OCI-LY7 (cell line): ENCODE measurements around the gene FASLG. TPM values are rescaled to one million over a fixed set of nuclear protein-coding genes. Genes with fewer than 3 reads are reported as not detected.

Experiments used
- BruUV-seq: library from RNA; stranded (reverse); fragments of 400-500 nt; replicated peaks from 2 replicates; lab custom pipeline; 2021; lab: Mats Ljungman, UMichigan
- CTCF ChIA-PET: fragments of 300-600 bp; sonication (Branson Sonifier 250); formaldehyde crosslinking; loops from one replicate; lab custom pipeline; 2022; ENCODE audit warnings: antibody characterized with exemption; ENCODE audit not compliant: unreplicated experiment; lab: Charles Lee
- POLR2A ChIA-PET: fragments of 300-600 bp; sonication (Branson Sonifier 250); formaldehyde crosslinking; loops from one replicate; lab custom pipeline; 2022; ENCODE audit warnings: antibody characterized with exemption; lab: Charles Lee
- DNase-seq: peaks from one replicate; pipeline ENCODE4 v3.0.0-alpha.2; 2015; ENCODE audit warnings: low spot score
- H2AFZ ChIP-seq: fragments of 200-600 bp; sonication (generic), shearing (Covaris generic); 2 replicates; pipeline ENCODE4 v1.6.1; 2014; ENCODE audit warnings: mild to moderate bottlenecking, antibody characterized with exemption, low read length, moderate library complexity
- H3K27ac ChIP-seq: fragments of 200-600 bp; sonication (generic); 2 replicates; pipeline ENCODE4 v1.5.1; 2014; ENCODE audit warnings: mixed run types, low read depth, mild to moderate bottlenecking, moderate library complexity, low read length, inconsistent platforms; ENCODE audit not compliant: poor library complexity, severe bottlenecking
- H3K36me3 ChIP-seq: fragments of 200-600 bp; sonication (generic); 2 replicates; pipeline ENCODE4 v1.6.1; 2014; ENCODE audit warnings: mild to moderate bottlenecking, antibody characterized with exemption, low read length, moderate library complexity, mixed read lengths; ENCODE audit not compliant: insufficient read depth
- H3K4me1 ChIP-seq: fragments of 200-600 bp; sonication (generic); 2 replicates; pipeline ENCODE4 v1.5.1; 2014; ENCODE audit warnings: mild to moderate bottlenecking, low read length; ENCODE audit not compliant: insufficient read depth, poor library complexity, severe bottlenecking
- H3K4me2 ChIP-seq: fragments of 200-600 bp; sonication (generic); 2 replicates; pipeline ENCODE4 v1.6.1; 2014; ENCODE audit warnings: mild to moderate bottlenecking, low read length
- H3K4me3 ChIP-seq: fragments of 200-600 bp; sonication (generic); 2 replicates; pipeline ENCODE4 v1.5.1; 2014; ENCODE audit warnings: mild to moderate bottlenecking, low read depth, low read length; ENCODE audit not compliant: poor library complexity, severe bottlenecking
- H3K79me2 ChIP-seq: fragments of 200-600 bp; sonication (generic); 2 replicates; pipeline ENCODE4 v1.6.1; 2016; ENCODE audit warnings: low read depth, mild to moderate bottlenecking, low read length, moderate library complexity, mixed read lengths; ENCODE audit not compliant: insufficient read depth
- H3K9me2 ChIP-seq: fragments of 200-600 bp; sonication (generic); 2 replicates; pipeline ENCODE4 v1.6.1; 2016; ENCODE audit warnings: mild to moderate bottlenecking, low read length, mixed read lengths; ENCODE audit not compliant: insufficient read depth
- H3K9me3 ChIP-seq: fragments of 200-600 bp; sonication (generic); 2 replicates; pipeline ENCODE4 v1.6.1; 2014; ENCODE audit warnings: mild to moderate bottlenecking, mixed run types, low read length, mixed read lengths
- H4K20me1 ChIP-seq: fragments of 200-600 bp; sonication (generic); 2 replicates; pipeline ENCODE4 v1.6.1; 2014; ENCODE audit warnings: mild to moderate bottlenecking, antibody characterized with exemption, low read length, moderate library complexity, mixed read lengths; ENCODE audit not compliant: insufficient read depth
- EZH2phosphoT487 ChIP-seq: fragments of 200-600 bp; sonication (generic); IDR thresholded peaks from 2 replicates; pipeline ENCODE4 v1.6.1; 2018; ENCODE audit warnings: low read depth, borderline replicate concordance, mild to moderate bottlenecking, mixed run types, antibody characterized with exemption, low read length, moderate library complexity, mixed read lengths
- intact Hi-C: fragments of 100-400 bp; cut with micrococcal nuclease; formaldehyde crosslinking; loops from one replicate; pipeline ENCODE4 v1.10.0; 2022; ENCODE audit not compliant: unreplicated experiment
- total RNA-seq, 2 experiments: library from RNA; depleted of rRNA in 1 of 2; stranded (reverse); fragments of >200 nt in 1 of 2; shearing (Covaris generic) in 1 of 2; gene quantifications; 2 replicates each; pipeline ENCODE4 v1.2.3, GENCODE V29; 2014 to 2022
- TF ChIP-seq, protein P1 (sequence below): fragments of 200-600 bp; sonication (generic); conservative IDR thresholded peaks from 2 replicates; pipeline ENCODE4 v1.5.1; 2014; ENCODE audit warnings: mild to moderate bottlenecking, antibody characterized with exemption, low read length, moderate library complexity, mixed read lengths

The FASLG gene
- total RNA-seq, 2 experiments from 2014 or later, result not detected

DNA sequence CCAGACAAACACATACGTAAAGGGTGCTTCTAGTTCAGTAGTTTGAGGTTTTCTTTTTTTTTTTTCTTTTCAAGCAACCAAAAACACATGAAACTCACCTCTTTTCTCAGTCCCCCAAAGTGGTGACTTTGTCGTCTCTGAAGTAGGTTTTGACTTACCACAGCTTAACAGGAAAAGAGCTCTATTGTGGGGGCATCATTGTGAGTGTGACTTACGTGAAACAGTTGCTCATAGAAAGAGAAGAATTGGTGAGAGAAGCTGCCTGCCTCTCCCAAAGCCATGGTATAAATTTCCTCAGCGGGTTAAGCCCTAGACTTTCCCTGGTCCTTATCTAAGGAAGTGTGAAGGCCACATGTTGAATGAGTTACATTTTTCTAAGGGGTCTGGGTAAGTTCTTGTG lies 11.9 kb downstream of the FASLG start:
- no peaks in the 10 kb centered on the region for H4K20me1 ChIP-seq
- no peak overlapping the region for H3K4me2 ChIP-seq
- no peak overlapping the region for H3K27ac ChIP-seq
- no peaks in the 10 kb centered on the region for H3K9me2 ChIP-seq
- DNase-seq, result no peak
- CTCF ChIA-PET, result no interaction called here
- POLR2A ChIA-PET, result no interaction called here
- no peak for TF ChIP-seq EZH2phosphoT487
- TF ChIP-seq, protein P1, sequence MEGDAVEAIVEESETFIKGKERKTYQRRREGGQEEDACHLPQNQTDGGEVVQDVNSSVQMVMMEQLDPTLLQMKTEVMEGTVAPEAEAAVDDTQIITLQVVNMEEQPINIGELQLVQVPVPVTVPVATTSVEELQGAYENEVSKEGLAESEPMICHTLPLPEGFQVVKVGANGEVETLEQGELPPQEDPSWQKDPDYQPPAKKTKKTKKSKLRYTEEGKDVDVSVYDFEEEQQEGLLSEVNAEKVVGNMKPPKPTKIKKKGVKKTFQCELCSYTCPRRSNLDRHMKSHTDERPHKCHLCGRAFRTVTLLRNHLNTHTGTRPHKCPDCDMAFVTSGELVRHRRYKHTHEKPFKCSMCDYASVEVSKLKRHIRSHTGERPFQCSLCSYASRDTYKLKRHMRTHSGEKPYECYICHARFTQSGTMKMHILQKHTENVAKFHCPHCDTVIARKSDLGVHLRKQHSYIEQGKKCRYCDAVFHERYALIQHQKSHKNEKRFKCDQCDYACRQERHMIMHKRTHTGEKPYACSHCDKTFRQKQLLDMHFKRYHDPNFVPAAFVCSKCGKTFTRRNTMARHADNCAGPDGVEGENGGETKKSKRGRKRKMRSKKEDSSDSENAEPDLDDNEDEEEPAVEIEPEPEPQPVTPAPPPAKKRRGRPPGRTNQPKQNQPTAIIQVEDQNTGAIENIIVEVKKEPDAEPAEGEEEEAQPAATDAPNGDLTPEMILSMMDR, result no peak
- intact Hi-C loops, result no loop called here
- no peak overlapping the region for H2AFZ ChIP-seq
- H3K4me3 ChIP-seq, result no peak overlapping the region
- BruUV-seq, result no TSS peak
- no peaks in the 10 kb centered on the region for H3K36me3 ChIP-seq
- H3K9me3 ChIP-seq, result no peaks in the 10 kb centered on the region
- H3K79me2 ChIP-seq, result no peaks in the 10 kb centered on the region
- no peaks in the 10 kb centered on the region for H3K4me1 ChIP-seq

DNA sequence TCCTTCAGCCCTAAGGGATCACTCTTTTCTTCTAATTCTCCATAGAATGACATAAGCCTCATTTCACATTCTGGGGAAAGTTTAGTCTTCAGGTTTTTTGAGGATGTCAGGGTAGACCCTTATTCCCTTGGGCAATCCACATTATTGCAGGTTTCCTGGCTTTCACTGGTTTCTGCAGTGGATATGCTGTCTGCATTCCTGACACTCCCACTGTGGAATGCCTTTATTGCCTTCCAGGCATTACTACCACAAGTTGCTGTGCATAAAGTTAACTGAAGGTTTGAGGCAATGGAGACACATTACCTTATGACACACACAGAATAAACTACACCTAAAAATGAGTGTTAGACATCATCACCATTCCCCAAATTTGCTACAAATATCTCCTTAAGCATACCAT lies 12.7 kb downstream of the FASLG start:
- TF ChIP-seq, protein P1, result no peak
- no peak for TF ChIP-seq EZH2phosphoT487

DNA sequence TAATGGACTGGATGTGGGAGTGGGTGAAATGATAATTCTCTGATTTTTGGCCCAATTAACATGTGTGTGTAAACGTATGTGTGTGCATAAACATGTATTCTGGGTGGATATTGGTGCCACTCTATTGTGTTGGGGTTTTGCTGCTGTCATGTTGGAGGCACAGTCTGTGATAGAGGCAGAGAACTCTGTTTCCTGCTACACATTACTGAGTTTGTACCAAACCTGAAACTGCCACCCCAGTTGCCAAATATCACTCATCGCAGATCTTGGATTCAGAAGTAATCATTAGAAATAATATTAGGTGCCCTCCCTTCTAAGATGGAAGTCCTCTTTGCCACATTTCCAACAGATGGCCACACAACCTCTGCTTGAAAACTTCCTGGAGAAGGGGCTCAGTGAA lies 13.8 kb downstream of the FASLG start:
- Histone ChIP-seq H3K9me3 (no peaks in the 10 kb centered on the region), H3K4me2 (no peak overlapping the region), H4K20me1 (no peaks in the 10 kb centered on the region), H3K36me3 (no peaks in the 10 kb centered on the region), H2AFZ (no peak overlapping the region), H3K9me2 (no peaks in the 10 kb centered on the region), H3K27ac (no peak overlapping the region), H3K79me2 (no peaks in the 10 kb centered on the region), H3K4me3 (no peak overlapping the region), H3K4me1 (no peaks in the 10 kb centered on the region)
- BruUV-seq, result no TSS peak
- TF ChIP-seq EZH2phosphoT487, result no peak
- TF ChIP-seq, protein P1, result no peak
- DNase-seq, result no peak
- intact Hi-C loops, result no loop called here
- ChIA-PET POLR2A (interaction anchor here (1.0 kb wide), 1 partner anchor 97 kb away, joined by 3 read pairs; no protein-coding TSS in a partner anchor), CTCF (no interaction called here)

More for the DNA sequence above, 12.7 kb downstream of the FASLG start:
- H3K79me2 ChIP-seq, result no peaks in the 10 kb centered on the region
- POLR2A ChIA-PET, result no interaction called here
- H3K4me3 ChIP-seq, result no peak overlapping the region
- no peak overlapping the region for H2AFZ ChIP-seq
- intact Hi-C loops, result no loop called here
- no peak for DNase-seq
- H3K4me1 ChIP-seq, result no peaks in the 10 kb centered on the region
- no peaks in the 10 kb centered on the region for H3K9me2 ChIP-seq
- H3K27ac ChIP-seq, result no peak overlapping the region
- CTCF ChIA-PET, result no interaction called here
- H4K20me1 ChIP-seq, result no peaks in the 10 kb centered on the region
- no TSS peak for BruUV-seq
- no peaks in the 10 kb centered on the region for H3K36me3 ChIP-seq
- no peaks in the 10 kb centered on the region for H3K9me3 ChIP-seq
- no peak overlapping the region for H3K4me2 ChIP-seq
